ENCODE data around the gene RRAS2.
A peak's percentile ranks its signal among the peaks of the same experiment; 100 is the strongest.
"Not testable (repeated sequence)": the region's sequence is repeated elsewhere in the genome, so short reads cannot be mapped to it uniquely, and the experiment has no call there.

RRAS2 gene

GRCh38 chr11:14358729-14359439 is at the start of gene RRAS2:
TSS of gene RRAS2 (minus strand) at chr11:14359183. CDS start at chr11:14358870, 313 bp downstream.
- DNase-seq (ENCODE audit: low spot score in 2 of 2) (peak; percentile 78 to 79), ATAC-seq (ENCODE audit: low read depth) (peak; percentile 89)
- Mint-ChIP-seq H3K9me3 (no peaks in the 10 kb centered on the region), H3K36me3 (peaks cover 8% of the 10 kb centered on the region), H3K4me1 (peaks cover 34% of the 10 kb centered on the region), H3K27ac (peak within 1 kb of the TSS; percentile 99), H3K4me3 (peak within 1 kb of the TSS; percentile 98), H3K27me3 (no peaks in the 10 kb centered on the region)

DNA sequence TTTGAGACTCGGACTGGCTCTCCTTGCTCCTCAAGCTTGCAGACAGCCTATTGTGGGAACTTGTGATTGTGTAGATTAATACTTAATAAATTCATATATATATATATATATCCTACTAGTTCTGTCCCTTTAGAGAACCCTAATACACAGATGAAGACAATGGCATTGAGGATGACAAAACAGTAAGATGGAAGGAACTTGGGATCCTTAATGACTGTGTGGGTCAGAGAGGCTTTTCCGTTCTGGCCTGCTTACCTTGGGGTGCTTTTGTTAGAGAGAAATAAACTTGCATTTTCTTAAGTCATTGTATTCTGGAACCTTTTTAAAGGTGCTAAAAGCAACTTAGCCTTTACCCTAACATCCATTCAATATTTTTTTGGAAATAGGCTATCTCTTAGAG is 49.6 kb upstream of the RRAS2 start:
- Mint-ChIP-seq H3K27me3 (no peaks in the 10 kb centered on the region), H3K9me3 (no peaks in the 10 kb centered on the region)

GRCh38 chr11:14406116-14406515 is 47.1 kb upstream of the RRAS2 start:
- DNase-seq (ENCODE audit: low spot score in 2 of 2); H3K9me3 Mint-ChIP-seq; H3K27me3 Mint-ChIP-seq; H3K4me3 Mint-ChIP-seq; H3K36me3 Mint-ChIP-seq; H3K4me1 Mint-ChIP-seq; H3K27ac Mint-ChIP-seq; ATAC-seq (ENCODE audit: low read depth): not testable (repeated sequence)

More for the DNA sequence above, 49.6 kb upstream of the RRAS2 start:
- H3K36me3 Mint-ChIP-seq, result no peaks in the 10 kb centered on the region
- H3K27ac Mint-ChIP-seq, result no peak overlapping the region
- ATAC-seq (ENCODE audit: low read depth) (no peak), DNase-seq (ENCODE audit: low spot score in 2 of 2) (no peak)
- peaks cover 5% of the 10 kb centered on the region for H3K4me1 Mint-ChIP-seq
- no peak overlapping the region for H3K4me3 Mint-ChIP-seq

- not testable (repeated sequence) for H3K36me3 Mint-ChIP-seq; H3K27ac Mint-ChIP-seq; ATAC-seq (ENCODE audit: low read depth); H3K4me3 Mint-ChIP-seq; H3K4me1 Mint-ChIP-seq; DNase-seq (ENCODE audit: low spot score in 2 of 2); H3K9me3 Mint-ChIP-seq; H3K27me3 Mint-ChIP-seq
Observed at GRCh38 chr11:14403528-14403927, 44.5 kb upstream of the RRAS2 start.

GRCh38 chr11:14399087-14399486 is 40.1 kb upstream of the RRAS2 start:
- no peaks in the 10 kb centered on the region for H3K4me1 Mint-ChIP-seq
- no peak for ATAC-seq (ENCODE audit: low read depth)
- no peak overlapping the region for H3K27ac Mint-ChIP-seq

DNA sequence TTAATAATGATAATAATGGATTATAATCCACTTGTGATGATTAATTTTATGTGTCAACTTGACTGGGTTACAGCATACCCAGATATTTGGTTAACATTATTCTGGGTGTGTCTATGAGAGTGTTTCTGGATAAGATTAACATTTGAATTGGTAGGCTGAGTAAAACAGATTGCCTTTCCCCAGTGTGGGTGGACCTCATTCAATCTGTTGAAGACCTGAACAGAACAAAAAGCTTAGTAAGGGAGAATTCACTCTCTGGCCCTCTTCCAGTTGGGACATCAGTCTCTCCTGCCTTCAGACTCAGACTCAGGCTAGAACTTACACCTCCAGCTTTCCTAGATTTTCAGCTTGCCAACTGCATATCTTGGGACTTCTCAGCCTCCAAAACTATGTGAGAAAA is 37.3 kb upstream of the RRAS2 start:
- ATAC-seq (ENCODE audit: low read depth), result no peak
- H3K4me1 Mint-ChIP-seq, result no peaks in the 10 kb centered on the region
- DNase-seq (ENCODE audit: low spot score in 2 of 2), result no peak
- H3K36me3 Mint-ChIP-seq, result no peaks in the 10 kb centered on the region
- no peaks in the 10 kb centered on the region for H3K27me3 Mint-ChIP-seq
- H3K9me3 Mint-ChIP-seq, result no peaks in the 10 kb centered on the region
- H3K4me3 Mint-ChIP-seq, result no peak overlapping the region
- H3K27ac Mint-ChIP-seq, result no peak overlapping the region

More at GRCh38 chr11:14399087-14399486, 40.1 kb upstream of the RRAS2 start:
- H3K36me3 Mint-ChIP-seq, result no peaks in the 10 kb centered on the region
- H3K4me3 Mint-ChIP-seq, result no peak overlapping the region
- no peak for DNase-seq (ENCODE audit: low spot score in 2 of 2)
- H3K27me3 Mint-ChIP-seq, result no peaks in the 10 kb centered on the region
- H3K9me3 Mint-ChIP-seq, result no peaks in the 10 kb centered on the region

DNA sequence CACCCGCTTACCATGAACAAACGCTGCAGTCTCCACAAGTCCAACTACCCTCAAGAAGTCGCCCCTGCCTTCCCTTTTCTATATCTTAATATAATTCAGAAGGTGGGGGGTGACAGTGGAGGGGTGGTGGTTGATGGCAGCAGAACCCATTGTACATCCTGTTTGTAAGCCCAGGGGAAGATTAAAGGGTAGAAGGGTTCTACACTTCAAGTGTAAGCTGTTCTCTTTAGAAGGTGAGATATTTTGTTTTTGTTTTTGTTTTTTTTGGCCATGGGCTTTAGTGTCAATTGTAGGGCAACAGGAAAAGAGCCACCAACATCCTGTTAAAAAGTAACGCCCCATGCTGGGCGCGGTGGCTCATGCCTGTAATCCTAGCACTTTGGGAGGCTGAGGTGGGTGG is 34.9 kb upstream of the RRAS2 start:
- H3K4me1 Mint-ChIP-seq, result no peaks in the 10 kb centered on the region
- H3K36me3 Mint-ChIP-seq, result no peaks in the 10 kb centered on the region
- no peak overlapping the region for H3K4me3 Mint-ChIP-seq
- no peaks in the 10 kb centered on the region for H3K27me3 Mint-ChIP-seq
- H3K27ac Mint-ChIP-seq, result no peak overlapping the region
- no peak for DNase-seq (ENCODE audit: low spot score in 2 of 2)
- ATAC-seq (ENCODE audit: low read depth), result no peak
- no peaks in the 10 kb centered on the region for H3K9me3 Mint-ChIP-seq

DNA sequence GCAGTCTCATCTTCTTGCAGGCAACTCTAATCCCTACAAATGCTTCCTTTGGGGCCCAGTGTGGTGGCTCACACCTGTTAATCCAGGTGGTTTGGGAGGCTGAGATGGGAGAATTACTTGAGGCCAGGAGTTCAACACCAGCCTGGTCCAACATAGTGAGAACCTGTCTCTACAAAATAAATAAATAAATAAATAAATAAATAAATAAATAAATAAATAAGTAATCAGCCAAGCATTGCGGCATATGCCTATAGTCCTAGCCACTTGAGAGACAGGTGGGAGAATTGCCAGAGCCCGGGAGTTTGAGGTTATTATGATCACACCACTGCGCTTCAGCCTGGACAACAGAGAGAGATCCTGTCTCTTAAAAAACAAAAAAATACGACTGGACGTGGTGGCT is 34.1 kb upstream of the RRAS2 start:
- Mint-ChIP-seq H3K4me1 (no peaks in the 10 kb centered on the region), H3K27me3 (no peaks in the 10 kb centered on the region), H3K4me3 (no peak overlapping the region), H3K9me3 (no peaks in the 10 kb centered on the region), H3K36me3 (no peaks in the 10 kb centered on the region), H3K27ac (no peak overlapping the region)
- no peak for ATAC-seq (ENCODE audit: low read depth)
- DNase-seq (ENCODE audit: low spot score in 2 of 2), result no peak

- no peaks in the 10 kb centered on the region for H3K36me3 Mint-ChIP-seq
- no peak overlapping the region for H3K4me3 Mint-ChIP-seq
- no peak overlapping the region for H3K27ac Mint-ChIP-seq
- ATAC-seq (ENCODE audit: low read depth) (no peak), DNase-seq (ENCODE audit: low spot score in 2 of 2) (no peak)
- no peaks in the 10 kb centered on the region for H3K4me1 Mint-ChIP-seq
- H3K9me3 Mint-ChIP-seq, result no peaks in the 10 kb centered on the region
- H3K27me3 Mint-ChIP-seq, result no peaks in the 10 kb centered on the region
Observed at GRCh38 chr11:14390669-14391068, 31.7 kb upstream of the RRAS2 start.

DNA sequence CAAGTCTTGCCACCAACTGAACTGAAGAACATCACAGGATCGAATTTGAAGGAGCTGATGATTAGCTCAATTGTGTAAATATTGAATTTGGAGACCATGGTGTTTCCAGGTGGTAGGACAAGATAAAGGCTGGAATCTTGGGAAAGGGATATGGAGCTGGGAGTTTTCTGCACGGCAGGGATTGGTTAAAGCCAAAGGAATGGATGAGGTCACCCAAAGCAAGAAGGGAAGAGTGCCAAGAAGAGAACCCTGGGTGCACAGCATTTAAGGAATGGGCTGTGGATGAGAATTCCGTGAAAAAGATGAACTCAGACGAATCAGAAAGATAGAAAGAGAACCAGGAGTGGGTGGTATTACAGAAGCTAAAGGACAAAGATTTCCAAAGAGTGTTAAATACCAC is 29.4 kb upstream of the RRAS2 start:
- Mint-ChIP-seq H3K36me3 (no peaks in the 10 kb centered on the region), H3K4me1 (peaks cover 3% of the 10 kb centered on the region), H3K4me3 (no peak overlapping the region), H3K27me3 (no peaks in the 10 kb centered on the region), H3K27ac (no peak overlapping the region), H3K9me3 (no peaks in the 10 kb centered on the region)
- ATAC-seq (ENCODE audit: low read depth) (no peak), DNase-seq (ENCODE audit: low spot score in 2 of 2) (no peak)

- DNase-seq (ENCODE audit: low spot score in 2 of 2) (no peak), ATAC-seq (ENCODE audit: low read depth) (no peak)
- H3K9me3 Mint-ChIP-seq, result no peaks in the 10 kb centered on the region
- H3K27me3 Mint-ChIP-seq, result no peaks in the 10 kb centered on the region
- no peak overlapping the region for H3K4me3 Mint-ChIP-seq
- H3K36me3 Mint-ChIP-seq, result no peaks in the 10 kb centered on the region
- peaks cover 3% of the 10 kb centered on the region for H3K4me1 Mint-ChIP-seq
- peak overlapping the region; percentile 4 for H3K27ac Mint-ChIP-seq
Observed at GRCh38 chr11:14386895-14387480, 28.0 kb upstream of the RRAS2 start.

DNA sequence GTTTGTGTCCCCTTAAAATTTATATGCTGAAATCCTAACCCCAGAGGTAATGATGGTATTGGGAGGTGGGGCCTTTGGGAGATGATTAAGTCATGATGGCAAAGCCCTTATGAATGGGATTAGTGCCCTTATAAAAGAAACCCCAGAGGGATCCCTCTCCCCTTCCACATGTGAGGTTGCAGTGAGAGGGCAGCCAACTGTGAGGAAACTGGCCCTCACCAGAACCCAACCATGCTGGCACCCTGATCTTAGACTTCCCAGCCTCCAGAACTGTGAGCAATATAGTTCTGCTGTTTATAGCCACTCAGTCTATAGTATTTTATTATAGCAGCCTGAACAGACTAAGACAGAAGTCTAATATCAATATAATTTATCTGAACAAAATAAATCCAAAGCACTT is 27.1 kb upstream of the RRAS2 start:
- Mint-ChIP-seq H3K4me3 (no peak overlapping the region), H3K4me1 (peaks cover 9% of the 10 kb centered on the region), H3K27ac (no peak overlapping the region), H3K36me3 (no peaks in the 10 kb centered on the region), H3K27me3 (no peaks in the 10 kb centered on the region), H3K9me3 (no peaks in the 10 kb centered on the region)
- ATAC-seq (ENCODE audit: low read depth) (no peak), DNase-seq (ENCODE audit: low spot score in 2 of 2) (no peak)

DNA sequence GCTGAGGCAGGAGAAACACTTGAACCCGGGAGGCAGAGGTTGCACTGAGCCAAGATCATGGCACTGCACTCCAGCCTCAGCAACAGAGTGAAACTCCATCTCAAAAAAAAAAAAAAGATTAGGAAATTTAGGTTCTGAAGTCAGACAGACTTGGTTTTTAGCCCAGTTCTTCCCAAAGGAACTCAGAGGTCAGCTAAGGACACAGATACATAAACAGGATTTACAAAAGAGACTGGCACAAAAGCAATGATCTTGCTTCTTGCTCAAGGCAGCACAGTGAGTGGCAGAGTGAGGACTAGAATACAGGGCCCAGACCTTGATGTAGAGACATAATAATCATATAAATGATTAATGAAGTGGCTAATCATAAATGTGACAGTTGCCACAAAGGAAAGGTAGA is 25.4 kb upstream of the RRAS2 start:
- DNase-seq (ENCODE audit: low spot score in 2 of 2), result no peak
- H3K27ac Mint-ChIP-seq, result no peak overlapping the region
- H3K27me3 Mint-ChIP-seq, result no peaks in the 10 kb centered on the region
- no peaks in the 10 kb centered on the region for H3K9me3 Mint-ChIP-seq
- H3K36me3 Mint-ChIP-seq, result no peaks in the 10 kb centered on the region
- ATAC-seq (ENCODE audit: low read depth), result no peak
- H3K4me1 Mint-ChIP-seq, result peaks cover 10% of the 10 kb centered on the region
- H3K4me3 Mint-ChIP-seq, result no peak overlapping the region

DNA sequence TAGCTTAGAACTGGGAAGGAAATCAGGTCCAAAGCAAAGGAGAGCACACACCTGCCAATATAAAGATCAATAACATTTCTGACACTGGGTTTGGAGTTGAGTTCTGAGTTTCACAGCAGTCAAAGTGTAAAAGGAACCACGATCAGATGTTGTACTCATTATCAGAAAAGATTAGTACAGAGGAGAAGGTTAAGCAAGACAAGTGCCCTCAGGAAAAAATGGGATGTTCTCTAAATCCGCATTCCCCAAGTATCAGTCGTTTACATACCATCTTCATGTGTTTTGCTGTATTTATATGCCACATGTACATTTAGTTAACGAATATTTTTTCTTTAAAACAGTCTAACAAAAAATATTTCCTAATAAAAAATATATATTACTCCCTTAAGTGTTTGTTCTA is 23.0 kb upstream of the RRAS2 start:
- Mint-ChIP-seq H3K27me3 (no peaks in the 10 kb centered on the region), H3K36me3 (no peaks in the 10 kb centered on the region), H3K9me3 (no peaks in the 10 kb centered on the region), H3K4me3 (peak overlapping the region; percentile 86), H3K4me1 (peaks cover 15% of the 10 kb centered on the region), H3K27ac (peak overlapping the region; percentile 88)
- DNase-seq (ENCODE audit: low spot score in 2 of 2) (no peak), ATAC-seq (ENCODE audit: low read depth) (no peak)

All from memory B cell (primary cell).